HepG2 (cell line): ENCODE results near the gene LGALS9. TPM values are rescaled to one million over a fixed set of nuclear protein-coding genes. Genes with fewer than 3 reads are reported as not detected.

Experiments
- ATAC-seq: fragments of 200-7000 bp; cut with Tn5 transposase; 3 replicates; pipeline ENCODE4 v1.9.1; 2020; ENCODE audit warnings: mild to moderate bottlenecking, moderate library complexity
- BruUV-seq: library from RNA; stranded (reverse); fragments of 400-500 nt; replicated peaks from 2 replicates; lab custom pipeline; 2021; lab: Mats Ljungman, UMichigan
- CTCF ChIA-PET: fragments of 300-600 bp; formaldehyde crosslinking; extraction: SDS; loops from one replicate; lab custom pipeline; 2021; ENCODE audit warnings: low total read pairs, inconsistent platforms, low intra/inter-chr PET ratio; lab: Yijun Ruan, JAX
- POLR2A ChIA-PET: fragments of 350-600 bp; sonication (Branson Sonifier 250); formaldehyde crosslinking; loops from one replicate; lab custom pipeline; 2020; ENCODE audit warnings: antibody characterized with exemption, inconsistent platforms; lab: Yijun Ruan, JAX
- DNase-seq: peaks from one replicate; pipeline ENCODE4 v3.0.0-alpha.2; 2015; ENCODE audit warnings: low spot score
- FAIRE-seq: peaks from 3 replicates; lab custom pipeline; 2011; peaks lifted over from hg19 to GRCh38; lab: Jason Lieb, UNC
- H2AFZ ChIP-seq: one replicate; pipeline ENCODE4 v1.6.1; 2011; ENCODE audit warnings: low read length, inconsistent platforms
- H3K27ac ChIP-seq: fragments of 300-600 bp; 3 replicates; pipeline ENCODE4 v1.8.0; 2011; ENCODE audit warnings: mixed run types, mild to moderate bottlenecking, mixed read lengths, low read length, inconsistent platforms; ENCODE audit not compliant: insufficient read depth; ENCODE audit errors: extremely low read length
- H3K27me3 ChIP-seq, 2 experiments: fragments of 200-600 bp in 1 of 2; 2 replicates in 1 of 2; 3 replicates in 1 of 2; pipeline versions ENCODE4 v1.6.0 to v1.8.0; 2011; ENCODE audit warnings: low read length in 2 of 2, mild to moderate bottlenecking in 2 of 2, moderate library complexity in 2 of 2, inconsistent platforms in 1 of 2; ENCODE audit not compliant: insufficient read depth in 2 of 2, control insufficient read depth in 1 of 2
- H3K36me3 ChIP-seq, 2 experiments: fragments of 200-600 bp in 1 of 2; replicated peaks in 1 of 2; 2 replicates in 1 of 2; 3 replicates in 1 of 2; pipeline versions ENCODE4 v1.5.1 to v1.8.0; 2011; ENCODE audit warnings: low read length in 2 of 2, inconsistent platforms in 1 of 2; ENCODE audit not compliant: insufficient read depth in 2 of 2, control insufficient read depth in 1 of 2
- H3K4me1 ChIP-seq: 2 replicates; pipeline ENCODE4 v1.5.1; 2012; ENCODE audit warnings: low read length, inconsistent platforms; ENCODE audit not compliant: insufficient read depth
- H3K4me2 ChIP-seq: 2 replicates; pipeline ENCODE4 v1.6.0; 2011; ENCODE audit warnings: low read depth, low read length, inconsistent platforms
- H3K4me3 ChIP-seq, 3 experiments: fragments of 200-600 bp in 1 of 3; sonication (generic), shearing (Covaris generic) in 1 of 3; replicated peaks in 1 of 3; 2 replicates each; pipeline ENCODE4 v1.5.1; 2011 to 2016; ENCODE audit warnings: low read length in 3 of 3, inconsistent platforms in 2 of 3, low read depth in 2 of 3, mild to moderate bottlenecking in 2 of 3, control low read depth in 1 of 3, mixed read lengths in 1 of 3; ENCODE audit not compliant: insufficient read depth in 1 of 3
- H3K79me2 ChIP-seq: one replicate; pipeline ENCODE4 v1.6.1; 2011; ENCODE audit warnings: low read length, inconsistent platforms; ENCODE audit not compliant: insufficient read depth
- H3K9ac ChIP-seq: 2 replicates; pipeline ENCODE4 v1.6.0; 2011; ENCODE audit warnings: mild to moderate bottlenecking, low read depth, low read length, inconsistent platforms; ENCODE audit not compliant: insufficient read depth
- H3K9me3 ChIP-seq: 2 replicates; pipeline ENCODE4 v1.5.1; 2012; ENCODE audit warnings: mild to moderate bottlenecking, low read length
- H4K20me1 ChIP-seq: 2 replicates; pipeline ENCODE4 v1.6.0; 2011; ENCODE audit warnings: inconsistent platforms, mild to moderate bottlenecking, low read length, moderate library complexity; ENCODE audit not compliant: insufficient read depth
- ASH2L ChIP-seq: fragments of 300-600, 200-600 bp; sonication (generic); IDR thresholded peaks from 2 replicates; pipeline ENCODE4 v1.7.0; 2017; ENCODE audit warnings: low read depth, mild to moderate bottlenecking, moderate library complexity, mixed read lengths, low read length; ENCODE audit not compliant: insufficient read length
- EEA1 ChIP-seq: sonication (generic); formaldehyde crosslinking; IDR thresholded peaks from 2 replicates; pipeline ENCODE4 v1.5.1; 2020; ENCODE audit warnings: mild to moderate bottlenecking, missing genetic modification reagents, borderline replicate concordance
- GMEB1 ChIP-seq: sonication (generic); formaldehyde crosslinking; IDR thresholded peaks from 2 replicates; pipeline ENCODE4 v1.5.1; 2020; ENCODE audit warnings: missing genetic modification reagents, mild to moderate bottlenecking, borderline replicate concordance
- MAFF ChIP-seq: IDR thresholded peaks from 2 replicates; pipeline ENCODE4 v1.6.1; 2011; ENCODE audit warnings: low read depth, low read length, improper control_type of control experiment
- TCF7 ChIP-seq: sonication (generic); IDR thresholded peaks from 2 replicates; pipeline ENCODE4 v1.6.1; 2016; ENCODE audit warnings: antibody characterized with exemption, low read depth
- TFE3 ChIP-seq: IDR thresholded peaks from 2 replicates; pipeline ENCODE4 v1.6.1; 2016
- ZBTB7B ChIP-seq: sonication (generic); formaldehyde crosslinking; IDR thresholded peaks from 2 replicates; pipeline ENCODE4 v1.4.0; 2020; ENCODE audit warnings: missing genetic modification reagents
- ZFY ChIP-seq: sonication (generic); formaldehyde crosslinking; IDR thresholded peaks from 2 replicates; pipeline ENCODE4 v1.4.0; 2020; ENCODE audit warnings: missing genetic modification reagents
- ZNF512B ChIP-seq: sonication (generic); formaldehyde crosslinking; IDR thresholded peaks from 2 replicates; pipeline ENCODE4 v1.5.1; 2020; ENCODE audit warnings: missing genetic modification reagents, mild to moderate bottlenecking, borderline replicate concordance
- ZSCAN25 ChIP-seq: sonication (generic); formaldehyde crosslinking; IDR thresholded peaks from 2 replicates; pipeline ENCODE4 v1.8.0; 2022; ENCODE audit warnings: mild to moderate bottlenecking, missing genetic modification reagents
- WGBS: methylation state at CpG from one replicate; pipeline ENCODE4 v1.1.6; 2017; ENCODE audit warnings: low lambda C conversion rate; 5-methylcytosine and 5-hydroxymethylcytosine counted together
- in situ Hi-C: cut with HindIII; loops from 2 replicates; pipeline ENCODE4 v1.10.0; 2017; ENCODE audit warnings: low pct_unique_long_range_greater_than_20kb; ENCODE audit not compliant: extremely low pct_ligation_motif_present
- intact Hi-C: fragments of 100-400 bp; cut with micrococcal nuclease; formaldehyde crosslinking; loops from one replicate; pipeline ENCODE4 v1.10.0; 2022; ENCODE audit not compliant: unreplicated experiment
- polyA plus RNA-seq, 8 experiments: library from polyadenylated mRNA; depleted of rRNA in 3 of 8; stranded (reverse) in 7 of 8; unstranded in 1 of 8; fragments of >200 nt; fragmentation: Illumina TruSeq in 4 of 8; extraction: Trizol in 4 of 8; gene quantifications; 2 replicates each; pipeline versions ENCODE4 v1.2.1 to v1.2.3, GENCODE V29; 2011 to 2016; ENCODE audit warnings: low read depth in 4 of 8, missing spikeins in 1 of 8, mixed read lengths in 1 of 8; ENCODE audit not compliant: insufficient read depth in 1 of 8
- total RNA-seq, 5 experiments: library from RNA; depleted of rRNA; stranded (reverse); fragments of >200 nt; fragmentation: Illumina TruSeq; extraction: Trizol; gene quantifications; 2 replicates each; pipeline ENCODE4 v1.2.3, GENCODE V29; 2016; ENCODE audit warnings: low read depth in 1 of 5
- TF ChIP-seq, protein P1 (sequence below): sonication (generic); formaldehyde crosslinking; IDR thresholded peaks from 2 replicates; pipeline ENCODE4 v1.5.1; 2020; ENCODE audit warnings: missing genetic modification reagents, mild to moderate bottlenecking, borderline replicate concordance
- TF ChIP-seq, protein P2 (sequence below): sonication (generic); formaldehyde crosslinking; IDR thresholded peaks from 2 replicates; pipeline ENCODE4 v1.4.0; 2020; ENCODE audit warnings: missing genetic modification reagents
- TF ChIP-seq, protein P3 (sequence below): sonication (generic); formaldehyde crosslinking; IDR thresholded peaks from 2 replicates; pipeline ENCODE4 v1.4.0; 2020; ENCODE audit warnings: missing genetic modification reagents; ENCODE audit errors: not compliant biosample characterization

Gene LGALS9
- total and polyA plus RNA-seq, 2 of the 13 experiments (the other 11 are each of a cell fraction or from before 2014, with no cell fraction given), result 0.40 to 1.4 TPM

DNA sequence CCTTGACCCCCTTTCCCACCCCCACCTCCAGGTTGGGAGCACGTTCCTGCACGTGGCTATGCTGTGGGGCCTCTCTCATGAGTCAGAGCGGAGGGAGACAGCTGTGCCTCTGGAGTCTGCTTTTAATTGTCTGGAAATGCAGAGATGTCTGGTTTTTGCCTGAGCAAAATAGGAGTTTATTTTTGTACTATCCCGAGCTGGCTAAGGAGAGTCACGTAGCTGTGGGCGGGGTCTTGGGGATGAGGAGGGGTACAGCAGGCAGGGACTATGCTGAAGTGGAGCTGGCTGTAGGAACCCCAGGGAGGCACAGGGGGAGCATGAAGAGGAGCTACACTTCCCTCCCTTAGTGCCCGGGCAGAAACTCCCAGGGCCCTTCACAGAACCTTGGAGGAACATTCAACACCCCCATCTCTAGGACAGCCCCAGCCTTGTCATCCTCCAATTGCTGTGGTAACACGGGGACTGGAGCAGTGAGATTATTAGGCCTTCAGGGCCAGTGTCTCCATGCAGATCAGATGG is 44.7 kb upstream of the LGALS9 start:
- in situ Hi-C loops (no loop called here), intact Hi-C loops (no loop called here)
- Histone ChIP-seq H3K79me2 (no peaks in the 10 kb centered on the region), H4K20me1 (no peaks in the 10 kb centered on the region), H3K9ac (no peak overlapping the region), H3K27ac (no peak overlapping the region), H3K9me3 (no peaks in the 10 kb centered on the region), H3K36me3 (peaks cover 12 to 50% of the 10 kb centered on the region in 2 experiments), H3K4me3 (no peak overlapping the region), H2AFZ (no peak overlapping the region), H3K27me3 (no peaks in the 10 kb centered on the region), H3K4me1 (no peaks in the 10 kb centered on the region), H3K4me2 (no peak overlapping the region)
- no peak for FAIRE-seq
- ChIA-PET CTCF (no interaction called here), POLR2A (no interaction called here)
- WGBS, result 96% methylated on average over 7 of the region's 8 CpGs
- DNase-seq, result no peak
- no peak for ATAC-seq
- BruUV-seq, result no TSS peak
- TF ChIP-seq, protein P1, sequence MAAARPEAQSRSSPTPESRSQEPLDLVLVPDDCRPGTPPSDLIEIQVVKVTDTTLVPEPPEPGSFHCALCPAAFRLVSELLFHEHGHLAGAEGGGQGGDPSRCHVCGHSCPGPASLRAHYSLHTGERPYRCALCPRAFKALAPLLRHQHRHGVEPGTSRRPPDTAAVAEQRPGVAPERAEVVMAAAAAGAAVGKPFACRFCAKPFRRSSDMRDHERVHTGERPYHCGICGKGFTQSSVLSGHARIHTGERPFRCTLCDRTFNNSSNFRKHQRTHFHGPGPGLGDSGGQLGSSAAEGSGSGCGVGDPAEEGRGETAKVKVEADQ (CRISPR knock-in tag), result no peak
- TF ChIP-seq ZFY (CRISPR knock-in tag), result no peak
- TF ChIP-seq, protein P2, sequence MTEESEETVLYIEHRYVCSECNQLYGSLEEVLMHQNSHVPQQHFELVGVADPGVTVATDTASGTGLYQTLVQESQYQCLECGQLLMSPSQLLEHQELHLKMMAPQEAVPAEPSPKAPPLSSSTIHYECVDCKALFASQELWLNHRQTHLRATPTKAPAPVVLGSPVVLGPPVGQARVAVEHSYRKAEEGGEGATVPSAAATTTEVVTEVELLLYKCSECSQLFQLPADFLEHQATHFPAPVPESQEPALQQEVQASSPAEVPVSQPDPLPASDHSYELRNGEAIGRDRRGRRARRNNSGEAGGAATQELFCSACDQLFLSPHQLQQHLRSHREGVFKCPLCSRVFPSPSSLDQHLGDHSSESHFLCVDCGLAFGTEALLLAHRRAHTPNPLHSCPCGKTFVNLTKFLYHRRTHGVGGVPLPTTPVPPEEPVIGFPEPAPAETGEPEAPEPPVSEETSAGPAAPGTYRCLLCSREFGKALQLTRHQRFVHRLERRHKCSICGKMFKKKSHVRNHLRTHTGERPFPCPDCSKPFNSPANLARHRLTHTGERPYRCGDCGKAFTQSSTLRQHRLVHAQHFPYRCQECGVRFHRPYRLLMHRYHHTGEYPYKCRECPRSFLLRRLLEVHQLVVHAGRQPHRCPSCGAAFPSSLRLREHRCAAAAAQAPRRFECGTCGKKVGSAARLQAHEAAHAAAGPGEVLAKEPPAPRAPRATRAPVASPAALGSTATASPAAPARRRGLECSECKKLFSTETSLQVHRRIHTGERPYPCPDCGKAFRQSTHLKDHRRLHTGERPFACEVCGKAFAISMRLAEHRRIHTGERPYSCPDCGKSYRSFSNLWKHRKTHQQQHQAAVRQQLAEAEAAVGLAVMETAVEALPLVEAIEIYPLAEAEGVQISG (CRISPR knock-in tag), result no peak
- no peak for TF ChIP-seq ZNF512B (CRISPR knock-in tag)
- TF ChIP-seq GMEB1 (CRISPR knock-in tag), result no peak
- TF ChIP-seq, protein P3, sequence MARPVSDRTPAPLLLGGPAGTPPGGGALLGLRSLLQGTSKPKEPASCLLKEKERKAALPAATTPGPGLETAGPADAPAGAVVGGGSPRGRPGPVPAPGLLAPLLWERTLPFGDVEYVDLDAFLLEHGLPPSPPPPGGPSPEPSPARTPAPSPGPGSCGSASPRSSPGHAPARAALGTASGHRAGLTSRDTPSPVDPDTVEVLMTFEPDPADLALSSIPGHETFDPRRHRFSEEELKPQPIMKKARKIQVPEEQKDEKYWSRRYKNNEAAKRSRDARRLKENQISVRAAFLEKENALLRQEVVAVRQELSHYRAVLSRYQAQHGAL, result no peak
- TF ChIP-seq ZBTB7B (CRISPR knock-in tag), result no peak
- TF ChIP-seq TCF7, result no peak
- no peak for TF ChIP-seq ASH2L
- no peak for TF ChIP-seq TFE3 (CRISPR knock-in tag)
- TF ChIP-seq EEA1 (CRISPR knock-in tag), result no peak
- no peak for TF ChIP-seq ZSCAN25 (CRISPR knock-in tag)
- no peak for TF ChIP-seq MAFF
